ENCODE data around the gene C1QTNF3. TPM values are rescaled to one million over a fixed set of nuclear protein-coding genes. Genes with fewer than 3 reads are reported as not detected.
A peak's percentile ranks its signal among the peaks of the same experiment; 100 is the strongest.

Gene C1QTNF3
- total and polyA plus RNA-seq, 2 of the 8 experiments (the other 6 are each of a cell fraction or from before 2014, with no cell fraction given), result 1.0 to 1.2 TPM

DNA sequence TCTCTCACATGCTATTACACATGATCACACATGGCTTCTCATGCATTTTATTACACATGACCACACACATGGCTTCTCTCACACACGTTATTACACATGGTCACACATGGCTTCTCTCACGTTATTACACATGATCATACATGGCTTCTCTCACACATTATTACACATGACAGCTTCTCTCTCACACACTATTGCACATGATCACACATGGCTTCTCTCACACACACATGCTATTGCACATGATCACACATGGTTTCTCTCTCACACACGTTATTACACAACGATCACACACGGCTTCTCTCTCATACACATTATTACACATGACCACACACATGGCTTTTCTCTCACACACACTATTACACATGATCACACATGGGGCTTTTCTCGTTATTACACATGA lies 57.6 kb downstream of the C1QTNF3 start:
- Histone ChIP-seq H3K4me3 (ENCODE audit: extremely low read depth in 1 of 4, insufficient read depth in 2 of 4, low read depth in 3 of 4, low read length in 4 of 4) (no peak overlapping the region), H3K18ac (ENCODE audit: extremely low read depth, low read length) (no peak overlapping the region), H4K5ac (ENCODE audit: insufficient read length, low read depth, low read length) (no peak overlapping the region), H3K4ac (replicated peaks; ENCODE audit: insufficient read length, low read depth, low read length) (no peak overlapping the region), H2BK15ac (ENCODE audit: low read length) (no peak overlapping the region), H2AK5ac (ENCODE audit: low read depth, low read length) (peak overlapping the region; percentile 95; the same call in 1 of the 2 replicates), H2AFZ (ENCODE audit: low read length) (no peak overlapping the region), H2BK5ac (ENCODE audit: low read depth, low read length) (no peak overlapping the region), H4K8ac (ENCODE audit: extremely low read depth, insufficient read depth, low read length) (no peak overlapping the region), H4K91ac (replicated peaks; ENCODE audit: insufficient read length, low read length) (no peak overlapping the region), H3K4me1 (replicated peaks in 1 of 4; ENCODE audit: control insufficient read depth in 3 of 4, insufficient read depth in 4 of 4, low read length in 3 of 4) (no peaks in the 10 kb centered on the region; a peak in 1 of 7 replicates), H3K23me2 (ENCODE audit: low read depth, low read length) (peaks cover 5% of the 10 kb centered on the region), H3K9me3 (ENCODE audit: insufficient read depth in 2 of 2, low read depth in 1 of 2, low read length in 1 of 2) (peaks cover 0 to 10% of the 10 kb centered on the region in 2 experiments; a peak in 1 of 4 replicates), H4K20me1 (replicated peaks in 1 of 2; ENCODE audit: control insufficient read depth in 1 of 2, insufficient read depth in 2 of 2, low read length in 2 of 2) (no peaks in the 10 kb centered on the region), H3K79me2 (ENCODE audit: control insufficient read depth in 1 of 2, insufficient read depth in 2 of 2, low read length in 2 of 2) (no peaks in the 10 kb centered on the region), H3K56ac (replicated peaks; ENCODE audit: insufficient read length, low read depth, low read length) (peak overlapping the region; percentile 32), H3K14ac (ENCODE audit: insufficient read length) (no peak overlapping the region), H3K27ac (ENCODE audit: low read depth, low read length) (no peak overlapping the region), H3K79me1 (ENCODE audit: low read depth, low read length) (no peaks in the 10 kb centered on the region), H3K23ac (ENCODE audit: insufficient read length) (no peak overlapping the region), H3K36me3 (ENCODE audit: control insufficient read depth in 2 of 4, insufficient read depth in 4 of 4, low read length in 3 of 4) (peaks cover 0 to 8% (median 4%) of the 10 kb centered on the region in 4 experiments; a peak in 5 of 8 replicates), H2BK120ac (replicated peaks; ENCODE audit: low read depth, low read length) (no peak overlapping the region), H3K4me2 (ENCODE audit: insufficient read depth in 1 of 2, low read depth in 2 of 2, low read length in 2 of 2) (no peak overlapping the region), H2BK20ac (ENCODE audit: low read length) (no peak overlapping the region), H2BK12ac (ENCODE audit: low read depth, low read length) (peak overlapping the region; percentile 5; the same call in 1 of the 2 replicates), H3K9ac (replicated peaks in 1 of 4; ENCODE audit: extremely low read depth in 1 of 4, low read depth in 3 of 4, low read length in 3 of 4) (no peak overlapping the region), H3K27me3 (replicated peaks in 1 of 4; ENCODE audit: control insufficient read depth in 3 of 4, extremely low read depth in 1 of 4, insufficient read depth in 3 of 4, low read length in 3 of 4) (no peaks in the 10 kb centered on the region)
- ChIA-PET POLR2A (ENCODE audit: partially characterized antibody) (no interaction called here), CTCF (ENCODE audit: partially characterized antibody) (no interaction called here)
- 88% methylated on average over 6 of the region's 6 CpGs; no CpG with 5 or more reads in 1 of the 2 experiments for WGBS, 2 experiments (ENCODE audit: extremely low coverage in 1 of 2, insufficient coverage in 1 of 2, insufficient read length in 1 of 2, insufficient replicate concordance in 2 of 2, low coverage in 1 of 2, low lambda C conversion rate in 2 of 2, missing lambda C conversion rate in 1 of 2)
- FAIRE-seq (no peak), DNase-seq (ENCODE audit: low read depth in 1 of 2, low spot score in 2 of 2) (no peak)
- TF ChIP-seq CHD1 (IDR thresholded peaks at IDR 0.05; ENCODE audit: low read depth, low read length) (no peak), SIRT6 (IDR thresholded peaks at IDR 0.05; ENCODE audit: low read length) (no peak), HDAC2 (IDR thresholded peaks at IDR 0.05; ENCODE audit: borderline replicate concordance in 1 of 2, low read depth in 2 of 2, low read length in 2 of 2) (no peak), CBX5 (IDR thresholded peaks at IDR 0.05; ENCODE audit: low read depth, low read length) (no peak), TEAD4 (IDR thresholded peaks at IDR 0.05; ENCODE audit: low read depth, low read length) (no peak), RXRA (IDR thresholded peaks at IDR 0.05; ENCODE audit: insufficient read depth, low read depth, low read length) (no peak), CEBPB (IDR thresholded peaks at IDR 0.05; ENCODE audit: low read depth, low read length) (no peak), POLR2A (IDR thresholded peaks at IDR 0.05; ENCODE audit: control extremely low read depth in 1 of 2, low read depth in 2 of 2, low read length in 2 of 2) (no peak), SRF (IDR thresholded peaks at IDR 0.05; ENCODE audit: low read depth, low read length) (no peak), EP300 (IDR thresholded peaks at IDR 0.05; ENCODE audit: borderline replicate concordance in 1 of 2, low read depth in 2 of 2, low read length in 2 of 2) (no peak), BRCA1 (IDR thresholded peaks at IDR 0.05; ENCODE audit: low read depth, low read length) (no peak), ATF2 (IDR thresholded peaks at IDR 0.05; ENCODE audit: low read length) (no peak)
- TF ChIP-seq, protein P1, sequence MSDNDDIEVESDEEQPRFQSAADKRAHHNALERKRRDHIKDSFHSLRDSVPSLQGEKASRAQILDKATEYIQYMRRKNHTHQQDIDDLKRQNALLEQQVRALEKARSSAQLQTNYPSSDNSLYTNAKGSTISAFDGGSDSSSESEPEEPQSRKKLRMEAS (IDR thresholded peaks at IDR 0.05), result no peak
